ENCODE results near the gene NDUFB5. TPM values are rescaled to one million over a fixed set of nuclear protein-coding genes. Genes with fewer than 3 reads are reported as not detected.
A peak's percentile ranks its signal among the peaks of the same experiment; 100 is the strongest.

Gene NDUFB5
- total RNA-seq, 2 experiments from 2014 or later, result 102 to 110 TPM

- Mint-ChIP-seq H3K4me1 (peaks cover 49% of the 10 kb centered on the region), H3K4me3 (peak overlapping the region; percentile 99), H3K27me3 (no peaks in the 10 kb centered on the region), H3K27ac (peak overlapping the region; percentile 96), H3K9me3 (no peaks in the 10 kb centered on the region), H3K36me3 (ENCODE audit: low read depth) (peaks cover 51% of the 10 kb centered on the region)
- POLR2A ChIA-PET, result interaction anchor here (0.8 to 2.5 kb wide), 5 partner anchors 37 to 999 kb away, joined by 3 to 20 read pairs (median 9); partner anchors contain the start of genes ACTL6A, TTC14 and USP13
- no peak for DNase-seq
- CTCF ChIA-PET, result interaction anchor here (0.8 kb wide), 1 partner anchor 40 kb away, joined by 4 read pairs; no protein-coding TSS in a partner anchor
Measured at GRCh38 chr3:179603321-179603720, 1.3 kb upstream of the NDUFB5 start.

- ChIA-PET CTCF (interaction anchor here (0.8 to 1.9 kb wide), 2 partner anchors 40 to 46 kb away, joined by 4 to 11 read pairs; no protein-coding TSS in a partner anchor), POLR2A (interaction anchor here (0.8 to 2.5 kb wide), 5 partner anchors 38 to 998 kb away, joined by 3 to 20 read pairs (median 9); partner anchors contain the start of genes ACTL6A, TTC14 and USP13)
- no peak for DNase-seq
- H3K27me3 Mint-ChIP-seq, result no peaks in the 10 kb centered on the region
- peak overlapping the region; percentile 96 for H3K27ac Mint-ChIP-seq
- peaks cover 53% of the 10 kb centered on the region for H3K4me1 Mint-ChIP-seq
- H3K36me3 Mint-ChIP-seq (ENCODE audit: low read depth), result peaks cover 46% of the 10 kb centered on the region
- H3K9me3 Mint-ChIP-seq, result no peaks in the 10 kb centered on the region
- H3K4me3 Mint-ChIP-seq, result peak overlapping the region; percentile 99
Measured at GRCh38 chr3:179603831-179604230, 763 bp upstream of the NDUFB5 start.

- Mint-ChIP-seq H3K9me3 (no peaks in the 10 kb centered on the region), H3K36me3 (ENCODE audit: low read depth) (peaks cover 35% of the 10 kb centered on the region), H3K4me1 (peaks cover 66% of the 10 kb centered on the region), H3K4me3 (peak overlapping the region; percentile 33), H3K27ac (peak overlapping the region; percentile 37), H3K27me3 (no peaks in the 10 kb centered on the region)
- CTCF ChIA-PET, result no interaction called here
- no peak for DNase-seq
- POLR2A ChIA-PET, result interaction anchor here (0.7 to 1.0 kb wide), 3 partner anchors 13 to 46 kb away, joined by 3 to 4 read pairs (median 3); partner anchors contain the start of gene USP13
Measured at GRCh38 chr3:179606534-179607085, 2.0 kb downstream of the NDUFB5 start.

GRCh38 chr3:179608931-179609720 is 4.5 kb downstream of the NDUFB5 start:
- ChIA-PET CTCF (interaction anchor here (0.5 to 1.6 kb wide), 3 partner anchors 35 to 162 kb away, joined by 3 to 6 read pairs (median 4); no protein-coding TSS in a partner anchor), POLR2A (interaction anchor here (0.7 to 2.8 kb wide), 9 partner anchors 9 to 993 kb away, joined by 3 to 16 read pairs (median 4); partner anchors contain the start of genes TTC14, USP13 and ZNF639)
- H3K4me3 Mint-ChIP-seq, result peak overlapping the region; percentile 74
- H3K9me3 Mint-ChIP-seq, result no peaks in the 10 kb centered on the region
- H3K27ac Mint-ChIP-seq, result peak overlapping the region; percentile 99
- no peaks in the 10 kb centered on the region for H3K27me3 Mint-ChIP-seq
- DNase-seq, result peak; percentile 45
- H3K36me3 Mint-ChIP-seq (ENCODE audit: low read depth), result peaks cover 42% of the 10 kb centered on the region
- peaks cover 63% of the 10 kb centered on the region for H3K4me1 Mint-ChIP-seq

GRCh38 chr3:179610066-179610465 is 5.5 kb downstream of the NDUFB5 start:
- Mint-ChIP-seq H3K27ac (peak overlapping the region; percentile 99), H3K36me3 (ENCODE audit: low read depth) (peaks cover 34% of the 10 kb centered on the region), H3K4me3 (no peak overlapping the region), H3K9me3 (no peaks in the 10 kb centered on the region), H3K27me3 (no peaks in the 10 kb centered on the region), H3K4me1 (peaks cover 56% of the 10 kb centered on the region)
- ChIA-PET POLR2A (interaction anchor here (1.0 to 2.8 kb wide), 3 partner anchors 14 to 44 kb away, joined by 3 to 16 read pairs (median 7); partner anchors contain the start of gene USP13), CTCF (interaction anchor here (1.0 to 1.6 kb wide), 2 partner anchors 34 to 39 kb away, joined by 4 to 7 read pairs; no protein-coding TSS in a partner anchor)
- no peak for DNase-seq

GRCh38 chr3:179613807-179614206 is 9.2 kb downstream of the NDUFB5 start:
- ChIA-PET CTCF (no interaction called here), POLR2A (interaction anchor here (2.5 kb wide), 1 partner anchor 39 kb away, joined by 7 read pairs; the partner anchor contains the start of gene USP13)
- H3K4me1 Mint-ChIP-seq, result peaks cover 27% of the 10 kb centered on the region
- no peaks in the 10 kb centered on the region for H3K27me3 Mint-ChIP-seq
- H3K36me3 Mint-ChIP-seq (ENCODE audit: low read depth), result peaks cover 35% of the 10 kb centered on the region
- no peak for DNase-seq
- no peak overlapping the region for H3K27ac Mint-ChIP-seq
- H3K9me3 Mint-ChIP-seq, result no peaks in the 10 kb centered on the region
- H3K4me3 Mint-ChIP-seq, result no peak overlapping the region

GRCh38 chr3:179615458-179616173 is 11.0 kb downstream of the NDUFB5 start:
- Mint-ChIP-seq H3K36me3 (ENCODE audit: low read depth) (peaks cover 47% of the 10 kb centered on the region), H3K4me1 (peaks cover 12% of the 10 kb centered on the region), H3K27ac (no peak overlapping the region), H3K4me3 (no peak overlapping the region), H3K9me3 (no peaks in the 10 kb centered on the region), H3K27me3 (no peaks in the 10 kb centered on the region)
- POLR2A ChIA-PET, result interaction anchor here (1.7 to 1.9 kb wide), 2 partner anchors 11 to 38 kb away, joined by 4 to 5 read pairs; partner anchors contain the start of genes MRPL47 and NDUFB5
- DNase-seq, result no peak
- CTCF ChIA-PET, result interaction anchor here (0.8 to 1.0 kb wide), 2 partner anchors 13 to 34 kb away, joined by 3 to 4 read pairs; no protein-coding TSS in a partner anchor

GRCh38 chr3:179622023-179622422 is 17.4 kb downstream of the NDUFB5 start:
- Mint-ChIP-seq H3K4me1 (no peaks in the 10 kb centered on the region), H3K9me3 (no peaks in the 10 kb centered on the region), H3K27me3 (no peaks in the 10 kb centered on the region), H3K36me3 (ENCODE audit: low read depth) (peaks cover 63% of the 10 kb centered on the region), H3K4me3 (no peak overlapping the region), H3K27ac (no peak overlapping the region)
- ChIA-PET CTCF (interaction anchor here (0.7 kb wide), 1 partner anchor 625 kb away, joined by 5 read pairs; no protein-coding TSS in a partner anchor), POLR2A (interaction anchor here (1.4 kb wide), 1 partner anchor 17 kb away, joined by 3 read pairs; the partner anchor contains the start of genes MRPL47 and NDUFB5)
- DNase-seq, result no peak

- ChIA-PET POLR2A (no interaction called here), CTCF (no interaction called here)
- Mint-ChIP-seq H3K4me1 (no peaks in the 10 kb centered on the region), H3K27ac (no peak overlapping the region), H3K9me3 (no peaks in the 10 kb centered on the region), H3K27me3 (no peaks in the 10 kb centered on the region), H3K4me3 (no peak overlapping the region), H3K36me3 (ENCODE audit: low read depth) (peaks cover 46% of the 10 kb centered on the region)
- DNase-seq, result no peak
Measured at GRCh38 chr3:179624451-179624850, 19.9 kb downstream of the NDUFB5 start.

- H3K4me3 Mint-ChIP-seq, result no peak overlapping the region
- H3K27ac Mint-ChIP-seq, result no peak overlapping the region
- ChIA-PET CTCF (no interaction called here), POLR2A (no interaction called here)
- H3K27me3 Mint-ChIP-seq, result no peaks in the 10 kb centered on the region
- H3K36me3 Mint-ChIP-seq (ENCODE audit: low read depth), result peaks cover under 1% of the 10 kb centered on the region
- H3K4me1 Mint-ChIP-seq, result no peaks in the 10 kb centered on the region
- DNase-seq, result no peak
- H3K9me3 Mint-ChIP-seq, result no peaks in the 10 kb centered on the region
Measured at GRCh38 chr3:179630753-179631451, 26.3 kb downstream of the NDUFB5 start.

GRCh38 chr3:179640469-179640868 is 35.9 kb downstream of the NDUFB5 start:
- H3K36me3 Mint-ChIP-seq (ENCODE audit: low read depth), result no peaks in the 10 kb centered on the region
- DNase-seq, result no peak
- CTCF ChIA-PET, result no interaction called here
- no peak overlapping the region for H3K27ac Mint-ChIP-seq
- H3K9me3 Mint-ChIP-seq, result no peaks in the 10 kb centered on the region
- H3K4me1 Mint-ChIP-seq, result peaks cover 11% of the 10 kb centered on the region
- POLR2A ChIA-PET, result no interaction called here
- no peaks in the 10 kb centered on the region for H3K27me3 Mint-ChIP-seq
- H3K4me3 Mint-ChIP-seq, result no peak overlapping the region

- Mint-ChIP-seq H3K27ac (no peak overlapping the region), H3K9me3 (no peaks in the 10 kb centered on the region), H3K27me3 (no peaks in the 10 kb centered on the region), H3K4me1 (peaks cover 11% of the 10 kb centered on the region), H3K36me3 (ENCODE audit: low read depth) (no peaks in the 10 kb centered on the region), H3K4me3 (no peak overlapping the region)
- ChIA-PET POLR2A (interaction anchor here (2.4 kb wide), 1 partner anchor 11 kb away, joined by 10 read pairs; the partner anchor contains the start of gene USP13), CTCF (interaction anchor here (0.6 kb wide), 1 partner anchor 311 kb away, joined by 4 read pairs; no protein-coding TSS in a partner anchor)
- DNase-seq, result no peak
Measured at GRCh38 chr3:179642871-179643270, 38.3 kb downstream of the NDUFB5 start.

Measured in activated CD4-positive, alpha-beta memory T cell treated with anti-CD3 and anti-CD28 coated beads, Interleukin-2, amount 10 ng/mL, durations not matched to agents 7 days and 5 days (primary cell).